PC-9 (cell line): ENCODE measurements around the gene HTT.

Experiments
- EZH2 ChIP-seq: fragments of 200-600 bp; sonication (generic); IDR thresholded peaks from 2 replicates; pipeline ENCODE4 v1.8.0; 2017; ENCODE audit warnings: antibody characterized with exemption, low read depth
- TF ChIP-seq, protein P1 (sequence below): fragments of 200-600 bp; sonication (generic); conservative IDR thresholded peaks from 2 replicates; pipeline ENCODE4 v1.6.1; 2017; ENCODE audit warnings: mixed run types, antibody characterized with exemption, mild to moderate bottlenecking, moderate library complexity

DNA sequence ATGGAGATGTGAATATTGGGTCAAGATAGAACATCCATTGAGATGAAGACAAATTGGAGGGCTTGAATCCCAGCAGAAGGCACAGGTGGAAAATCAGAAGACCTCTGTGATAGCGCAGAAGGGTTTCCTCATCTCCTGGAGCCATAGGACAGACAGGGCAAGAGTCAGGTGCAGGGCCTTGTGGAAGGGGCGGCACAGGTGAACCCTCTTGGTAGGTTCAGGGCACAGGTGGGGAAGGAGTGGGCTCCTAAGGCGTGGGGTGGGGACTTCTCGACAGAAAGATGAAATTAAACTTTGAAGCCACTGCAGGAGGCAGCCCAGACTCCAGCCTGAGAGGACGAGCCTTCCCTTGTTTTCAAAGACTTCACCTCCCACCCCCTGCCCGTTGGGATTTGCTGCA lies 209.0 kb downstream of the HTT start:
- TF ChIP-seq, protein P1, sequence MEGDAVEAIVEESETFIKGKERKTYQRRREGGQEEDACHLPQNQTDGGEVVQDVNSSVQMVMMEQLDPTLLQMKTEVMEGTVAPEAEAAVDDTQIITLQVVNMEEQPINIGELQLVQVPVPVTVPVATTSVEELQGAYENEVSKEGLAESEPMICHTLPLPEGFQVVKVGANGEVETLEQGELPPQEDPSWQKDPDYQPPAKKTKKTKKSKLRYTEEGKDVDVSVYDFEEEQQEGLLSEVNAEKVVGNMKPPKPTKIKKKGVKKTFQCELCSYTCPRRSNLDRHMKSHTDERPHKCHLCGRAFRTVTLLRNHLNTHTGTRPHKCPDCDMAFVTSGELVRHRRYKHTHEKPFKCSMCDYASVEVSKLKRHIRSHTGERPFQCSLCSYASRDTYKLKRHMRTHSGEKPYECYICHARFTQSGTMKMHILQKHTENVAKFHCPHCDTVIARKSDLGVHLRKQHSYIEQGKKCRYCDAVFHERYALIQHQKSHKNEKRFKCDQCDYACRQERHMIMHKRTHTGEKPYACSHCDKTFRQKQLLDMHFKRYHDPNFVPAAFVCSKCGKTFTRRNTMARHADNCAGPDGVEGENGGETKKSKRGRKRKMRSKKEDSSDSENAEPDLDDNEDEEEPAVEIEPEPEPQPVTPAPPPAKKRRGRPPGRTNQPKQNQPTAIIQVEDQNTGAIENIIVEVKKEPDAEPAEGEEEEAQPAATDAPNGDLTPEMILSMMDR: no peak
- TF ChIP-seq EZH2: no peak
